CMK (cell line): Measurements from ENCODE around the gene COL5A1.

ENCODE experiments used
- DNase-seq: peaks from one replicate; pipeline ENCODE4 v3.0.0-alpha.2; 2010; ENCODE audit warnings: low read depth

Gene COL5A1

DNA sequence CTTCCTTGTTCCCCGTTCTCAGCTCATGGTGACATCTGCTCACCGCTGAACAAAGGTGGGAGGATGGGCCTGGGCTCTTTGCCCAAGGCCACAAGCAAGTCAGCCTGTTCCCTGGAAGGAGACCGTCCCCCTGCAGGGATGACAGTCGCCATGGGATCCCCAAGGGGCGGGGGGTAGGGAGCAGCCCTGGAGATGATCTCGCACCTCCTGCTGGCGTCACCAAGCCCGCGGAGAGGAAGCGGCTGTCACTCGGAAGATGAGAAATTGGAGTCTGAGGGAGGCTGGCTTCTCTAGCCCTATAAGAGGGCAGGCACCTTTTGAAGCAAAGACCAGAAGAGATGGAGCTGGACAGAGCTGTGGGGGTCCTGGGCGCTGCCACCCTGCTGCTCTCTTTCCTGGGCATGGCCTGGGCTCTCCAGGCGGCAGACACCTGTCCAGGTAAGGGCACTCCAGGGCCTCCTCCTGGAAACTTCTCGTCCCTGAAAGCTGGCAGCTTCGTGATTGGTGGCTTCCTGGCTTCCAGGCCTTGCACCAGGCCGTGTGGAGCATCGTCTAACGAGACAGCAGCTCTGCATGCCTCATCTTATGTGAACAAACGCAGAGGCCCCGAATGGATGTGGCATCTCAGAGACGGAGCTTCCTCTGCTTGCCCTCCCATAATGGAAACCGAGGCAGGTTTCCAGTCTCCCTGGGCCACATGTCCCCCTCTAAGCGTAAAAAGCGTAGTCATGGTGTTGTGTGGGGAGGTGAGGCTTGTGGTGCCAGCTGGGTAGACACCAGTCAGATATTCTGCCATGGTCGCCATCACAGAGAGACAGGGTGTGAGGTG is 239.1 kb downstream of the COL5A1 start, which contains the start of gene FCN2:
FCN2 (plus strand) TSS at position 327 of the 829 bp plus-strand sequence; CDS start at position 339, 12 bp downstream.
- no peak for DNase-seq

DNA sequence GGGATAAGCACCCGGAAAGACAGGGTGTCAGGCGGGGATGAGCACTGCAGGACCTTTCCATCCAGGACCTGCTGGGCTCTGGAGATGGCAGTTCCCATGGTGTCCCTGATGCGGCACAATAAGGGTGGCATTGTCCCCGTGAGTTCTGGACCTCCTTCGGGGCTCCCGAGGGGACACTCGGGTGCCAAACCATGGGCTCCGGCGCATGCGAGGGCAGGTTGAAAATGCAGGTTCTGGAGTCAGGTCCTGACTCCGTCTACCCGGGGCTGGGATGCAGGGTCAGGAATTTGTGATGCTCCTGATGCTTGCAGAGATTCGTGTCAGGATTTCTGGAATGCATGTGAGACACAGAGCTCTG is 239.7 kb downstream of the COL5A1 start:
- no peak for DNase-seq

DNA sequence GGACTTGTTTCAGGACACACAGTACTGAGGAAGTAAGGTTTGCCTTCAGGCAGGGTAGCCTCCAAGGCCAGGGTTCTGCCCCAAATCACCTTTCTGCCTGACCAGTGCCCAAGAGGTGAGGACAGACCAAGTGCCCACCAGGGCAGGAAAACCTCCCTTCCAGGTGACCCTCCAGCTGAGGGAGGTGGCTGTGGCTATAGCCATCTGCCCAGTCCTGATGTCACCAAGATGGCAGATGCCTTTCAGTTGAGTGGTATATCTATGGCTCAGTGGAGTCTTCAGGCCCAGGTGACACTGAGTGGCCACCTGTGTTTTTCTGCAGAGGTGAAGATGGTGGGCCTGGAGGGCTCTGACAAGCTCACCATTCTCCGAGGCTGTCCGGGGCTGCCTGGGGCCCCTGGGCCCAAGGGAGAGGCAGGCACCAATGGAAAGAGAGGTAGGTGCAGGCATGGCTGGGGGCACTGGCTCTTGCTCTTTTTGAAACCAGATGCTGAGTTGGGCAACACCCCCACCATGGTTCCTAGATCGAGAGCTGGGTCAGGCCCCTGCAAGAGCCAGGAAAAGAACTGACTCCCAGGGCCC is 240.7 kb downstream of the COL5A1 start:
- DNase-seq, result no peak

DNA sequence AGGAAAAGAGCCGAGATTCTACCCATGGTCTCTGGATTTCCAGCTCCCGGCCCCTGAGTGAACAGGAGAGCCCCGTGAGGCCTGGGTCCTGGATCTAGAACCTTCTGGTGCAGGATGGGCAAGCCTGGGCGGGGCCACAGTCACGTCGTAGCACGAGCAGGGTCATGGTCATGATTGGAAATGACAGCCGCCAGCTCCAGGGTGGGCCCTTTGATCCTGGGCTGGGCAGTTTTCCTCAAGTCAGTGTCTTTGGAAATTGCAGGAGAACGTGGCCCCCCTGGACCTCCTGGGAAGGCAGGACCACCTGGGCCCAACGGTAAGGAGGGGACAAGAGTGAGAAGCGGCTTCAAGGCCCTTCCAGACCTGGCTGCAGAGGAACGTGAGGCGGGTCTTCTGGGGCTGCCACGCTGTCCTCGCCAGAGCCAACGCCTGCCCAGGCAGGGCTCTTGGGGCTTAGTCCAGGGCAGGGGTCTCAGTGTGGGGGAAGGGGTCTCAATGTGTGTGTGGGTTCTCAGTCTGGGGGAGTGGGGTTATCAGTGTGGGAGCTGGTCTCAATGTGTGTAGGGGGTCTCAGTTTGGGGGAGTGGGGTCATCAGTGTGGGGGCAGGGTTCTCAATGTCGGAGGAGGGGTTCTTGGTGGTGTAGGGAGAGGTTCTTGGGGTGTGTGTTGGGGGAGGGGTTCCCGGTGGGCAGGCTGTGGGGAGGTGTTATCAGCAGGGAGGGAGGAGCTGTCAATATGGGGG is 241.6 kb downstream of the COL5A1 start:
- DNase-seq, result no peak

DNA sequence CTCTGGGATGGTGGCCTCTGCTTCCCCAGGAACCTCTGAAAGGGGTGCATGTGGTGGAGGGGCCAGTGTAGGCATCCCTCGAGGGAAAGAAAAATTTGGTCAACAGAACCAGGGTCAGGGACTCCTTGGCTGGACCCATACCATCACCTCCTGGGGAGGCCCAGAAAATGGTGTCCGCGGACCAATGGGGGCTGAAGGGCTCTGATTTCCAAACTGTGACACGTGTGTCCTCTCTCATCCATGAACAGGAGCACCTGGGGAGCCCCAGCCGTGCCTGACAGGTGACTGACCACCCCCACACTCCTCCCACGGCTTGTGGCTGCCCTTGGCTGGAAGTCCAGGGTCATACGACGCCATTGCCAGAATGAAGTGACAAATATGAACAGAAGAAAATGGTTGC is 242.9 kb downstream of the COL5A1 start:
- DNase-seq, result no peak

GRCh38 chr9:134885001-134885678 is 243.5 kb downstream of the COL5A1 start:
- no peak for DNase-seq

- no peak for DNase-seq
These were observed 244.2 kb downstream of the COL5A1 start for GRCh38 chr9:134885679-134886412.

GRCh38 chr9:134886413-134886913 is 244.9 kb downstream of the COL5A1 start:
- no peak for DNase-seq

GRCh38 chr9:134887219-134887618 is 245.6 kb downstream of the COL5A1 start:
- no peak for DNase-seq

DNA sequence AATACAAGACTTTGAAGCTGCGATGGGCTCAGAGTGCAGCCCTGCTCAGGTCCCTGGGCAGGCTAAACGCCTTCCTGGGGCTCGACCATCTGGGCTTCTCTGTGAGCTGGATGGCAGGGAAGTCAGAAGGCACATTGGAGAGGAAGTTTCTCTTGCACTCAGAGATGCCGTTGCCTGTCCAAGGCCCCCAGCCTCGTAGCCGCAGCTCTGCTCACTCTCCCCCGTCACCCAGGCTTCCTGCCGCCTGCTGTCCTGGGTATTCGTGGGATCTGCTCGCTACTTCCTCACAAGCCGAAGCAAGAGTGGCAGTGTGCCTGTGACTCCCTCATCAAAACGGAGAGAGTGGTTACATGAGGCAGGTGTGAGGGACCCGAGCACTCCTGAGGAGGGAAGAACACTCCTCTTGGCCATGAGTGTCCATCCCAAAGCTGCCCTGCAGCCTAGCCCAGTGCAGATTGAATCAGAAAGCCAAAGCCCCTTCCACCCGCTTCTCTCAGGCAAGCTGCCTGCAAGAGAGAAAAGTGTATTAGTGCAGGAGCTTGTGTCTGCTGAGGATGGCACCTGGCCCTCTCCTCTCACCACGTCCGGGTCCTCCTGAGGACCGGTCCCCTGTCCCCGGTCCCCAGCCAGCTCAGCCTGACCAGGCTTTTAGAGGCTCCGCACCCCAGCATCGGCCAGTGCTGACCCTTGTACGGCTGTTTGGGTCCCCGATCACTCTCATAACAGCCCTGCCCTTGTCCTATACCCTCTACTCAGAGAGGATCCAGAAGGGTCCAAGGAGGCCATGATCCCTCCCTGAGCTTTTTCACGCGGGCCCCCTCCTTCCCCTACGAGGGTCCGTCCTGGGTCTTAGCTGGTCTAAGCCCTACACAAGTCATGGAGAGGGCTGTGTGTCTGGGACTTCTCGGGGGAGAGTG is 246.3 kb downstream of the COL5A1 start:
- DNase-seq, result no peak

DNA sequence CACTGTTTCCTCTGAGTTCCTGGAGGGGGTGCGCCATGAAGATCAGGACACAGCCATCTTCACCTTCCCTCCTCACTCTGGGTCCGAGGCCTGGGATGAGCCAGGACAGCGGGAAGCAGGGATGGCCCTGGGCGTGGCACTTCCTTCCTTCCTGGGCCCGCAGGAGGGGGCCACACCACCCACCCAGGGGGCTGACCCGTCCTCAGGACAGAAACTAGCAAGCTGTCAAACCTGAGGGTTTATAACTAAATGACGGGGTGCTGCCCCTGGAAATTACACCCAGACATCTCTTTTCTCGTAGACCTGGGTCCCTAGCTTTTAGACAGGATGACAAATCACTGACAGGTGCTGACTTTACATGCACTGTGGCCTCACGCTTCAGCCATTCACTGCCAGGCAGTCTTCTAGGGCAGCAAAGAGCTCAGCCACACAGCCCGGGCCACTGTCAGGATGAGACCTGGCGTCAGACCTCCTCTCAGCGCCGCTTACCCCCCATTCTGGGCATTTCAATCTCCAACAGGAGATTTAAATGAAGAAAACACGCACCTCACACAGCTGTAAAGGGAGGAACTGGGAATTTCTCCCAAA is 247.1 kb downstream of the COL5A1 start:
- DNase-seq, result no peak

- no peak for DNase-seq
These were observed 248.0 kb downstream of the COL5A1 start for GRCh38 chr9:134889386-134890154.

- no peak for DNase-seq
These were observed 248.5 kb downstream of the COL5A1 start for GRCh38 chr9:134890155-134890495.

- DNase-seq, result no peak
These were observed 249.4 kb downstream of the COL5A1 start for GRCh38 chr9:134891053-134891452.

DNA sequence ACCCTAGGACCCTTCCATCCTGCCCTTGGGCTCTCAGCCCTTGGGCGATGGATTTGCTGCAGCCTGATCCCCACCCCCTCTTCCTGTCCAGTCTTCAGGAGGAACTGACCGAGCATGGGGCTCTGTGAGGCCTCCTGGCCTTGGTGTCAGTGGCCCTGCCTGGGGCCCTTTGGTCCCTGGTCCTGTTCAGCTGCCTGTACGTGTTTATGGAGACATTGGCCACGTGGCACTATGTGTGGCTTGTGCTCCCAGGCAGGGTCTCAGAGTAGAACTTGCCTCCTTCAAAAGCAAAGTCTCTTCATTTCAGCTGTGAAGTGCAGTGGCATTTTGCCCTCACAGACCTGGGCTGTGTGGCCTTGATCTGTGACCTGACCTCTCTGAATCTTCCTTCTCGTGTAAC is 250.1 kb downstream of the COL5A1 start:
- DNase-seq, result no peak

GRCh38 chr9:134892221-134892620 is 250.6 kb downstream of the COL5A1 start:
- no peak for DNase-seq

GRCh38 chr9:134892820-134893420 is 251.3 kb downstream of the COL5A1 start:
- DNase-seq, result no peak
